GM21576 (cell line): Measurements from ENCODE around the gene CARMIL1.

ENCODE experiments used
- ATAC-seq: cut with Tn5 transposase; IDR thresholded peaks from one replicate; pipeline ENCODE4 v1.9.1; 2021; ENCODE audit warnings: mild to moderate bottlenecking, moderate library complexity; ENCODE audit not compliant: unreplicated experiment

Gene CARMIL1

DNA sequence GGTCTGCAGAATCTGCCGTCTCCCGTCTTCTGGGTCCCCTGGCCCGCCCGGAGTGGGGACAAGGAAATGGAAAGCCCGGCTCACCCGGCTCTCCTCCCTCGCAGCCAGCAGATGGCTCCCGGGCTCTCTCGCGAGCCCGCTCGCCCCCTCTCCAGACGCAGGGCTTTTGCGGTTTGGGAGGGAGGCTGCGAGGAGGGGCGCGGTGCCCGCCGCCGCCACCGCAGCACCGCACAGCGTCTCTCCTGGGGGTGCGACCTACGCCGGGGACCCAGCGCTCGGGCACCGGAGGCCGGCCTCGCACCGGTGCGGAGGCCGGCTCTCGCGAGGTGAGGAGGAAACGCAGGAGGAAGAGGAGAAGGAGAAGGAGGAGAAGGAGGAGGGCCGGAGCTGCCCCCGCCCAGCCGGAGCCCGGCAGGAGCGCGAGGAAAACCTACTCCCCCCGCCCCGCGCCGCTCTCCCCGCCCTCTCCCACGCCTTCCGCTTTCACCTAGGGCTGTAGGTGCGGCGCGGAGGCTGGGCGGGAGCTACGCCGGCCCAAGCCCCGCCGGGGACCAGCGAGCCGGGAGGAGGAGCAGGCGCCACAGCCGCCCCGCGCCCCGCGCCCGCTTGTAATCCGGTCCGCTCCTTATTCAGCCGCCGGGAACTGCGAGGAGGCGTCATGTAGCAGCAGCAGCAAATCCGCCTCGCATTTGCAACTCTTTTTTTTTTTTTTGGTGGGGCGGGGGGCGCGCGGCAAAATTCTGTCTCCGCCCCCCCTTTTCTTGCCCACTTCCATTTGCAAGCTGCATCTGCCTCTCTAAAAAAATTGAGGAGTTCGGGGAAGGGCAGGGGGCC, at the start of gene CARMIL1:
Gene CARMIL1, plus strand, starts transcription at position 461 of the 834 bp plus-strand sequence. CDS start 422 bp downstream, outside the sequence.
- peak; percentile 72 for ATAC-seq

DNA sequence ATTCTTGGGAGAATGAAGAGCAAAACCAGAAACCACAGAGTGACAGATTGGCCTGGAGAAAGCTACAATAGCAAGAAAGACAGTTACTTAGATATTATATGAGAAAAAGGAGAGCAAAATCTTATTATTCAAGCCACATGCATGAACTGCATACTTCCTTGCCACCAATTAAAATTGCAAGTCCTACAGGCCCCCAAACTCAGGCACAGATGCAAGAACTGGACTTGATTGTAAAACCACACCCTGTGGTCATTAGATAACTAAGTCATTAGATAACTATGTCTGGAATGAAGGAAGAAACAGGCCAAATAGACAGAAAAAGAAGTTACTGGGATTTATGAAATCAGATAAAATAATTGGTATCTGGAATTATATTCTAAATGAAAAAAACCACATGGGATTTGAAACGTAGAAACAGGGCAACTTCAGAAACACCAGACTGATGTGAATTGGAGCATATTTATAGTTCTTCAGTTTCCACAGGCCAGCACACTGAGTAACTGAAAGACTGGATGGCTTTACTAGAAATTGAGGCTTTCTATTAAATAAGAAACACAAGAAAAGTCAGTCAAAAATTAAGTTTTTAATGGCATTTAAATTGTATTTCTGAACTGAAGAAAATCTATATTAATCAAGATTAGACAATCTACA, 49.4 kb upstream of the CARMIL1 start:
- no peak for ATAC-seq

DNA sequence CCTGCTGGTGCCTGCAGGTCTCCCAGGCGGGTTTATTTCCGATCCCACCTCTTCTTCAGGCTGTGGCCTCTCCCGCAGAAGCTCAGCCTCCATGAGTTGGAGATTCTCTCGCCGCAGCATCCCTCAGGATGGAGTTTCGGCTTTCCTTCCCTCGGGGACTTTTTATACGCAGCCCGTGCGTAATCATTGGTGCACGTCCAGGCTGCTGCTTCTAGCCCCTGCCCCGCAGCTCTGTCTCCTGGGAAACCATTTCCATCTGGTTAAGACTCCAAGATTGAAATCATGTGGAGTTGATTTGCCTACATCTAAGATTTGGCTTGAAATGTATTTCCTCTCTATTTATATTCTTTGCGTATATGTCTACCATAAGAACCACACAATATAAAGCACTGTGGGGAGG, 46.7 kb upstream of the CARMIL1 start:
- no peak for ATAC-seq

DNA sequence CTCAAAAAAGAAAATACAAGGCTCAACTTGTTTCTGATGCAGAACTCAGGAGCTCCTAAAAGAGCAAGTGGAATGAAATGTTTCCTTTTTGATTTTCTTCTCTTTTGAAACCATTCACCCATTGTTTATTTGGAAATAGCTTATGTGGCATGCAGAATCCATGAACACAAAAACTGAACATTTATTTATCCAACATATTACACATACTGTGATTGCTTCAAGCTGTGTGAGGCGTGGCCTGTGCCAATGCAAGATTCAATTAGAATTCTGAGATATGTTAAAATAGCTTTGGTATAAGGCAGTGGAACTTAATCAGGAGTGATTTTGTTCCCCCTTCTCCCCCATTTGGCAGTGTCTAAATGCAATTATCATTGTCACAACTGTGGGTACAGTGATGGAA, 45.9 kb upstream of the CARMIL1 start:
- no peak for ATAC-seq

DNA sequence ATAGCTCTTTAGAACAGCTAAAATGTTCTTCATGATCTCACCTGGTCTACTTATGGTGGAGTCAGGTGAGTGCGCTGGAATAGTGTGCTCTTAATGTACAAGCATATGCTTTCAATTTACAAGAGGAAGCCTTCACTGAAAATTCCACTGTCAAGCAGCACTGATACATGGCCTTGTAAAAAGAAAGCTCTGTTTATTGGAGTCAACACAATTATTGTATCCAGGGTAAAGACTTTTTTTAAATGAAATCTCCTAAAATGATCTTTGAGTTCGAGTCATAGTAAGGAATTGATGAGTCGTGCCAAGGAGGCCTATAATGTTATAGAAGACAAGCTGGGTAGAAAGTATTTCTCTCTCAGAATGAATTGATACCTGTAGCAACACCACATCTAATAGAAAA, 41.6 kb upstream of the CARMIL1 start:
- no peak for ATAC-seq

DNA sequence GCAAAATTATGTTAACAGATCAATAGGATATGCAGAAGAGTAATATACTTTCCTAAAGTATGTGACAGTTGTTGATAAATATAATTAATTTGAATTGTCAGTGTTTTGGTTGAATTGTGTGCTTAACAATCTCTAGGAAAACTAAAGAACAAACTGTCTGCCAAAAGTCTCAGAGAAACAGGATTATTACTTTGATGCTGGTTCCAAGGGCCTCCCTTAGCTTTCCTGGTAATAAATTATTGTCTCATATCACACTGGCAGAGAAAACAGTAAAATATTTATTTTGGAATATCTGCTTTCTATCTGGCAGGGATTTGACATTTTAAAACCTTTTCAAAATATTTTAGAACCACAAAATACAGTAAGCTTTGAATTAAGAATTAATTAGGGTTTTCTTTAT, 40.1 kb upstream of the CARMIL1 start:
- no peak for ATAC-seq

DNA sequence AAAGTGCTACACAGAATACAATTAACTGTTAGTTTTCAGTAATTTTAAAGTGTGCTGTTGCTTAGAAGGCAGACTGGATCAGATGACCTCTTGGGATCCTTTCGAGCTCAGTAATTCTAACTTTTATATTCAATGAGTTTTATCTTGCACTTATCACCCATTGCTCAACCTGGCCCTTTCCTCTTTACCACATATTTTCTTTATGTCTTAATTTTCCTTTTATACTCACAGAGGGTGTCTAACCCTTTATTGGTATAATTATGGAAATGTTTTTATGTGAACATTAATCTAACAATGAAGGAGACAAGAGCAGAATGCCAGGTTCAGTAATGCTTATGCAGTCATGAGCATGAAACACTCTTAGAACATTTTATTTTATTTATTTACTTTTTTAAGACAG, 39.7 kb upstream of the CARMIL1 start:
- no peak for ATAC-seq

DNA sequence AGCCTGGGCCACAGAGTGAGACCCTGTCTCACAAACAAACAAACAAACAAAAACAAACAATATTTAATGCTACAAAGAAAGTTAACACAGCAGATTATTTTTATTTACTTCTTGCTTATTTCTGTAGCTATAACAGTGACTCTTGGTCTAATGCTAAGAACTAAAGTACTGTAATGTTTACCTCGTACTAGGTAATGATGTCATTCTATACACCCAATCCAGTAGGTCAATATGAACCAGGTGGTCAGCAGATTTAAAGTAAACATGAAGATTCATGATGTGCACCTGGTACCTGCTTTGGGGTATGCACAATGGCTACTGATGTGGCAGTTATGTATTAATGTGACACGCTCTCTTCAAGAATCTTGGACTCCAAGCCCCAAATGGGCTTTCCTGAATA, 36.6 kb upstream of the CARMIL1 start:
- ATAC-seq: no peak

DNA sequence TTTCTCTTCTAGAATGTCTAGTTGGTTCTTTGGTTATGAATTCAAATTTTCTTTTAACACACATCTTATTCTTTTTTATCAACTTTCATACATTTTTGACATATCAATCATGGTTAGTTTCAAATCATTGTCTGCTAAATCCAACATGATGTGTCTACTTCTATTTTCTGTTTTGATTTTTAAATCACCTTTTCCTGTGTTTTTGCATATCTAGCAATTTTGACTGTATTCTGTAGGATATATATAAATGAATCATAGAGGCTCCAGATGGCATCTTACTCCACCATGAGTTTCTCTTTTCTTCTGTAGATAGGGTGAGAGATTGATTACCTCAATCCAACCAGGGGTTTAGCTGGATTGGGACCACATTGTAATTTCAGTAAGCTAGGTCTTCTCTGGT, 34.3 kb upstream of the CARMIL1 start:
- ATAC-seq: no peak

DNA sequence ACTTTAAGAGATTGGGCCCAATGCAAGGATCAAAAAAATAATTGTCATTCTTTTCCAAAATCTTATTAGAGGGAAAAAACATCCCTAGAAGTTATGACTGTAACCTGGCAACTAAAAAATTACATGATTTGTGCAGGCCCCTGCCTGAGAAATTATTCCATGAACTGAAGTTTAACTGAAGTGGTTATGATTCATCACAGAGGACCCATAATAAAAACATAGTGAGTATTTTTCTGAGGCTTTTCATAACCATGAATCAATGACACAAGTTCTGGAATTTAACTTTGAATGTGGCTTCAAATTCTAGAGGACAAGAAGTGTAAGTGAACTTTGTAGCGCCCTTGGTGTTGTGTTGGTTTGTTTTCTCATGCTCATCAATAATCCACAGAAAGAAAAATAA, 31.1 kb upstream of the CARMIL1 start:
- ATAC-seq: no peak

DNA sequence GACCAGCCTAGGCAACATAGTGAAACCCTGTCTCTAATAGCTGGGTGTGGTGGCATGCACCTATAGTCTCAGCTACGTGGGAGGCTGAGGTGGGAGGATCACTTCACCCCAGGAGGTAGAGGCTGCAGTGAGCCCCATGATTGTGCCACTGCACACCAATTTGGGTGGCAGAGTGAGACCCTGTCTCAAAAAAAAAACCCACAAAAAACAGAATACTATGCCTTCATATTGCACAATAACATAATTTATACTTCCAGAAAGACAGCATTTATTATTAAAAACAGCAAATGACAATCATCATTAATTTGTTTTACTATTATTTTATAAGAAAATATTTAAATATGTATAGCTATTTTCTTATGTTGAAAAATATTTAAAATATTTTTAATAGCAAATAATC, 30.0 kb upstream of the CARMIL1 start:
- ATAC-seq: no peak

DNA sequence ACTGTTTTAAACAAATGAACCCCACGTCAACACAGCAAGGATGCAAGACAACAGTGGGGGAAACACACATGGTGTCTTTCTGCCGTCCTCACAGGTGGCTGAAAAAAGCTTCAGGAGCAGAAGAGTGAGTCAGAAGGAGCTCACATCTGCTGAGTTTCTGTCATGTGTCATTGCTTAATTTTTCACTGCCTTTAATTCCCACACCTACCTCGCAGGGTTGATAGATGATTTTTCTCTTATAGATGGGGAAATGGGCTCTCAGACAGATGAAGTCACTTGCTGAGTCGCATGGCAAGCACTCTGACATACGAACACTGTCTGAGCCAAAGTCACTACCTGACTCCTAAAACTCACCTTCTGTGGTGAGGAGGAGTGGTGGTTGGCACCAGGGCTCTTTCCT, 28.3 kb upstream of the CARMIL1 start:
- peak; percentile 80 for ATAC-seq

DNA sequence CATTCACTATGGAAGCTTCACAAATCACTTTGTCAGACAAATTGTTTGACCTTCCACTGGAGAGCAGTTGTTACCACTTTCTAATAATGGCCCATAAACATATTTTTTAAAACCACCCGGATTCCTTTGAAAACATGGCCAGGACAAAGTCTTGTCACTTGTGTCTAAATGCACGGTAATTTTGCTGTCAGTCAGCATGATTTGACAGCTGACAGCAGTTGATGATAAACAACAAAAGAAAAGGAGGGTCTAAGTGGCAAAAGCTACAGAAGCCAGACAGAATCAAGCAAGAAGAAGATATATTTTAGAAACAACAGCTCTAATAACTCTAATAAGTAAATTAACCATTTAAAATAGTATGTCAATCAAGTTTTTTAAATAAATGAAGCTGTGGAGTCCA, 27.7 kb upstream of the CARMIL1 start:
- no peak for ATAC-seq

DNA sequence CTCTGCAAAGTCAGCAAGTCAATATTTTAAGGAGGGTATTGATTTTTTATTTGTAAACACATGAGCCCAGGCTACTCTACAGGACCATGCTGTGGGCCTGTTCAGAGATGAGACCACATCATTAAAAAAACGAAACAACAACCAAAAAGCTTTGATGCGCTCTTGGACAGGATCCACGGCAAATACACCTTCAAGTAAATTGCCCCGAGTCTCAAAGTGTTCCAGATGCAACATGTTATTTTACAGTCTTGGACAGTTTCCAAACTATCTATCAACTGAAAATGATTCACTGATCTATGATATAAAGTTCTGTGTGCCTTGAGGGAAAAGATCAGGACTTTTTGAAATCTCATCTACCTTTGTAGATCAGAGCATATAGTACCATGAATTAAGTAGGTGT, 25.8 kb upstream of the CARMIL1 start:
- no peak for ATAC-seq

DNA sequence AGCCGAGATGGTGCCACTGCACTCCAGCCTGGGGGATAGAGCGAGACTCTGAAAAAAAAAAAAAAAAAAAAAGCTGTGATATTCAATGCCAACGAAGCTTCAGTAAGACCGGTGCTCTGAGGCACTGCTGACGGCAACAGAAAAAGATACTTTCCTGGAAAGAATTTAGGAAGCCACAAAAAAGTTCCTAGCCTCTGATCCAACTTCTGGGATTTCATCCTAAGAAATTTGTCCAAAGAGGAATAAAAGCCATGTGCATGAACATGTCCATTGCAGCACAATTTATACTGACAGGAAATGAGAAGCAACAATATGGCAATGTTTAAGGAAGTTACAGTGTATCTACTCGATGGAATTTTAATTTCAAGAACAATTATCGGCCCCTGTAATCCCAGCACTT, 24.5 kb upstream of the CARMIL1 start:
- ATAC-seq: no peak

DNA sequence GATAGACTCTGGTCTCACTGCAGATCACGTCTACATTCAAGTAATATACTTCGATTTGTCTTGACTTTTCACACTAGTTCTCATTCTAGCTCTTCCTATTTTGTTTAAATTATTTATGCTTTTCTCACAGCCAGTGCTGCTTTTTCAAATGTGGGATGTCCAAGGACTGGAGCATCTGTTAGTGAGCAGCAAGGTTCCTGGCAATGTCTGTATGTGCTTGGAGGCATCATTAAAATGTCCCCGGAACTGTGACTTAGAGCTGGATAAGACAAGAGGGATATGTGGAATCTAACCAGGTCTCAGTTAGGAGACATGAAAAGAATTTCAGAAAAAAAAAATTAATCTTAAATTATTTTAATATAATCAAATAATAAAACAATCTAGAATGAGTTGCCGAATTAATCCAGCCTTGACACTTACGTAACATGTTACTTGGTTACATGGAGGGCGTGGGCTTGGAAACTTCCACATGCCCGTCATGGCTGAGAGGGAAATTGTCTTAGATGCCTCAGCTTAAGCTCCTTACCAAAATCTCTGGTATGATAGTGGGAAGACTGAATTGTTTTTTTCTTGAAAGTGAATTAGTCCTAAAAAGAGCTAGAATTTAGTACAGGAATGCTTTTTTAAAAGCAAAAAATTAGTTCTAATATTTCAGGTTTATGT, 21.4 kb upstream of the CARMIL1 start:
- ATAC-seq: no peak

DNA sequence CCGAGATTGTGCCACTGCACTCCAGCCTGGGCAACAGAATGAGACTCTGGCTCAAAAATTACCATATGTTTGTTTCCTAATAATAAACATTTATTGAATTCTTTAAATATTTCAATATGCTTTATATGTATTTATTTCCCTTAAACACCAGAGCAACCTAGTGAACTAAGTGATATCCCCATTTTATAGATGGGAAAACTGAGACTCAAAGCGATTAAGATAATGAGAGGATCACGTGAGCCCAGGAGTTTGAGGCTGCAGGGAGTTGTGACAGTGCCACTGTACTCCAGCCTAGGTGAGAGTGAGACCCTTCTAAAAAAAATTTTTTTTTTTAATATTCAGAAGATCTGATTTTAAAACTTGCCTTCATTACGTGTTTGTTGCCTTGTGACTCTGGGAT, 19.4 kb upstream of the CARMIL1 start:
- no peak for ATAC-seq

DNA sequence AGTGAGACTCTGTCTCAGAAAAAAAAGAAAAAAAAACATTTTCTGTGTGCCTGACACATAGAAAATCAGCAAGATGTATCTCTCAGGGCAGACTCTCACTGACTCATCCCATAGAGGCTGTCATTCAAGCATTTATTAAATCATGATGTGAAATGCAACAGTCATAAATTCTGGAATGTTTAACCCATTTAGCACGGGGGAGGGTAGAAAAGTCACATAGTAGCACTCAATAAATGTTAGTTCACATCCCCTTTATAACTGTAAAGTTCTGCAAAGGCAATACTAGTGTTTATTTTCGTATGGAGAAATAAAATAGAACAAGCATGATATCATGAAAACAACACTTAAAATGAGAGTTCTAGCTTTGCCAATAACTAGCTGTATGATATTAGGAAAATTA, 15.5 kb upstream of the CARMIL1 start:
- no peak for ATAC-seq

DNA sequence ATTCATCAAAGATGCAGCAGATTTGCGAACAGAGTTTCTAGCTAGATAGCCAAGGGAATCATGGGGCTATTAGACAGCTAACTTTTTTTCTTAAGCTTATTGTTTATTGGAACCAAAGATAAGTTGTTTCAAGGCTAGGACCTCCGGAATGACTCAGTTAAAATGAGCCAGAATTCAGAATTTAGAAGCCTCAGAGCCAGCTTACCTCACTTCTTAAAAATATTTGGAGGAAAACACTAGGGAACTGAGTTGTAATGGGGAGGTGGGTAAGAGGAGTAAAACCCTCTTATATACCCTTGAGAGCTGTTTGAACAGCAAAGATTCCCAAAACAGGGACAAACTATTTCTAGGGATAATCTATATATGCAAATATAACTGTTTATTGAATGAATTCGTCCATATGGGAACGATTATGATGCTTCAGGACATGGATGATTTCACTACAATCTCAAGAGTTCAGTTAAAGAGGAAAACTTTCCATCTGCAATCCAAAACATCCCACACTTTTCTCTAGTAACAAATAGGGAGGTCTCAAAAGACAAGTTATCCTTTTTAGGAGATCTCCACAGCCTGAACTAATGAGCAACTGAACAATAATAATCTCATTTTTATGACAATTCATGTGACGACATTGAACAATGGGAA, 12.6 kb upstream of the CARMIL1 start:
- no peak for ATAC-seq

DNA sequence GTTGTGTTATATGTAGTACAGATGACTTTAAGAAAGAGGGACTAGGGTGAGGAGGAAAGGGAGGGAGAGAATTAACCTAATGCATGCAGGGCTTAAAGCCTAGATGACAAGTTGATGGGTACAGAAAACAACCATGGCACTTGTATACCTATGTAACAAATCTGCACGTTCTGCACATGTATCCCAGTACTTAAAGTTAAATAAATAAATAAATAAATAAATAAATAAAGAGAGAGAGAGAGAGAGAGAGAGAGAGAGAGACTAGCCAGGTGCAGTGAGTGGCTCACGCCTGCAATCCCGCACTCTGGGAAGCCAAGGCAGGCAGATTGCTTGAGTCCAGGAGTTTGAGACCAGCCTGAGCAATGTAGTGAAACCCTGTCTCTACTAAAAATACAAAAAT, 11.5 kb upstream of the CARMIL1 start:
- no peak for ATAC-seq

DNA sequence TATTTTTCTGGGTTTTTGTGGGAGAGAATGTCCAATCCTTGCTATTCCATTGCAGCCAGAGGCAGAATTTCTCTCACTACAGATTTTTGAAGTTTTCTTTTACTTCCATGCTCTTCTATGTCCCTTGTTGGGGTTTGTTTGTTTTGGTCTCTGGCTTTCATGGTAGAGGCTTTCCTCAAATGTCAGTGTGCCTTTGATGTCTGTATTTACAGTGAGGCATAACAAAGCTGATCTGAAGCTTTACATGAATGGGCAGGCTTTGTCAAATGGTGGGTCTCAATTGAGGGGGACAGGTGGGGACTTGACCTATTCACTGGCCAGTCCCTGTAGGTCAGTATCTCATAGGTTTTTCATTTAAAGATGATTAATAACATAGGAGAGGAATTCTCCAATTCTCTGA, 8.6 kb upstream of the CARMIL1 start:
- ATAC-seq: no peak

DNA sequence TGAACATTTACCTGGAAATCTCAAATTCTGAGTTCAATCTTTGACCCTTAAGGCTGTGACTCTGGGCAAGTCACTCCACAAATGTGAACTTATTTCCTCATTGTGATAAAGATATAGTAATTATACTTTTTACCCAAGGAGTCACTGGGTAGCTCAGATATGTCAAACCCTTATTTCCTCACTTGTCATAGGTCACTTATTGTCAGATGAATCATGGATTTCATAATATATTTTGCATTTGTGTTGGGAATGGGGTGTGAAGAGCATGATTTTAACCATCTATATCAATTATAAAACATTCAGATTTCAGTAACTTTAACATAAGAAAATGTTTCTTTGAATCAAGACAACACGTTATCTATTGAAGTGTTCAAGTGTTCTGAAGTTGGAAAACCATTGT, 3.7 kb upstream of the CARMIL1 start:
- no peak for ATAC-seq
